Gastroesophageal sphincter (tissue), 4 donors: Measurements from ENCODE around the gene LRRC26. TPM values are rescaled to one million over a fixed set of nuclear protein-coding genes. Genes with fewer than 3 reads are reported as not detected.

Experiments used
- ATAC-seq: fragments of 150-250 bp; one replicate; pipeline ENCODE4 v1.9.1; 2016; ENCODE audit warnings: mild to moderate bottlenecking, moderate library complexity
- H3K27ac ChIP-seq, 4 donors: fragments of 200-600 bp; sonication (generic) in 3 of 4; 1 replicate in 3 of 4; 2 replicates in 1 of 4; pipeline ENCODE4 v1.5.1; 2016 to 2019
- H3K27me3 ChIP-seq: fragments of 200-600 bp; sonication (generic); one replicate; pipeline ENCODE4 v1.5.1; 2019
- H3K36me3 ChIP-seq, 2 donors: fragments of 200-600 bp; sonication (generic); one replicate each; pipeline ENCODE4 v1.5.1; 2019; ENCODE audit warnings: control low read depth in 1 of 2
- H3K4me1 ChIP-seq, 3 donors: fragments of 200-600 bp; sonication (generic); 1 replicate in 2 of 3; 2 replicates in 1 of 3; pipeline ENCODE4 v1.5.1; 2016 to 2019; ENCODE audit warnings: control low read depth in 2 of 3
- H3K4me3 ChIP-seq, 2 donors: fragments of 200-600 bp; sonication (generic); one replicate each; pipeline ENCODE4 v1.5.1; 2019; ENCODE audit warnings: mild to moderate bottlenecking in 1 of 2, moderate library complexity in 1 of 2
- H3K9me3 ChIP-seq, 3 donors: fragments of 200-600 bp; sonication (generic); one replicate each; pipeline ENCODE4 v1.5.1; 2017 to 2019; ENCODE audit warnings: control low read depth in 2 of 3
- EP300 ChIP-seq: sonication (generic); formaldehyde crosslinking; IDR thresholded peaks from one replicate; pipeline ENCODE4 v1.6.1; 2017; ENCODE audit warnings: antibody characterized with exemption, mild to moderate bottlenecking
- POLR2A ChIP-seq, 2 donors: fragments of 450-650 bp; IDR thresholded peaks; one replicate each; pipeline ENCODE4 v1.6.1; 2017; ENCODE audit warnings: antibody characterized with exemption in 2 of 2, mild to moderate bottlenecking in 2 of 2, moderate library complexity in 1 of 2
- POLR2AphosphoS5 ChIP-seq: sonication (generic); formaldehyde crosslinking; IDR thresholded peaks from one replicate; pipeline ENCODE4 v1.6.1; 2017; ENCODE audit warnings: antibody characterized with exemption
- WGBS, 2 donors: methylation state at CpG; one replicate each; pipeline ENCODE4 v1.1.5; 2018; ENCODE audit warnings: low coverage in 1 of 2; 5-methylcytosine and 5-hydroxymethylcytosine counted together
- total RNA-seq, 4 donors: library from RNA; depleted of rRNA; stranded (reverse); fragments of >200 nt; gene quantifications; one replicate each; pipeline ENCODE4 v1.1.0, GENCODE V29; 2016
- TF ChIP-seq, protein P1 (sequence below), 4 experiments: fragments of 200-600 bp in 2 of 4; fragments of 450-650 bp in 2 of 4; sonication (generic) in 1 of 4; IDR thresholded peaks; one replicate each; pipeline ENCODE4 v1.5.1; 2017 to 2019; ENCODE audit warnings: antibody characterized with exemption in 4 of 4, mild to moderate bottlenecking in 2 of 4, moderate library complexity in 2 of 4

LRRC26 gene
- total RNA-seq, 4 donors from 2014 or later: 7.7 TPM; not detected in 3

DNA sequence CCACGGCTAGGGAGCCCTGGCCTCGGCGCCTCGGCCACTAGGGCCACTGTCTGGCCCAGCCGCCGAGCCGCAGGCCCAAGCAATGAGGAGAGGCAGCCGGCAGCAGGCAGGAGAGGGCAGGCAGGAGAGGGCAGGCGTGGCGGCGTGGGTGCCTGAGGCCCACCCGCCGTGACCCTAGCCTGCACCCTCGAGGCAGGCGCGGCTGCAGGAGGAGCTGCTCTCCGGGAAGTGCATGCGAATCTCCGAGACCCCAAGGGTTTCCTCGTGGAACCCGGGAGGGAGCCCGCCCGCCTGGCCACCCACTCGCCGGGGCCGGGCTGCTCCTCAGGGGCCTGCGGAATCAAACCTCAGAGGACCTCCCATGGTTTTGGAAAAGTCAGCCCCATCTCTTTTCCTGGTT, 21.6 kb downstream of the LRRC26 start:
- 63% methylated on average over 10 of the region's 27 CpGs; no CpG with 5 or more reads in 1 of the 2 donors for WGBS, 2 donors

DNA sequence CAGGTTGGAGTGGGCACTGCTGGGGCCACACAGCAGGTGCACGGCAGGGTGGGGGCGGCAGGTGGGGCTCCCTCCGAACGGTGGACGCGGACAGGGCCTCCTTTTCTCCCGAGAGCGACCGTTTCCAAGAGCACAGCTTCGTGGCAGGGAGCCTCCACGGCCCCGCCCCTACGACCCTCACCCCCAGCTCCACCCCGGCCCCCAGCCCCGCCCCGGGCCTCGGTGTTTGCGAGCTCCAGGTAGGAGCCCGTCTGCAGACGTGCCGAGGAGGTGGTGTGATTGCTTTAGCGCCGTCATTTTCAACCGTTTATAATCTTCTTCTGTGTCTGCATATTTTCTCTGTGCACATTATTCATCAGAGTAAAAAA, 22.1 kb downstream of the LRRC26 start:
- H3K27me3 ChIP-seq: peaks cover 82% of the 10 kb centered on the region
- H3K4me3 ChIP-seq: no peak overlapping the region
- TF ChIP-seq POLR2A (IDR thresholded peaks at IDR 0.05): no peak
- TF ChIP-seq, protein P1, sequence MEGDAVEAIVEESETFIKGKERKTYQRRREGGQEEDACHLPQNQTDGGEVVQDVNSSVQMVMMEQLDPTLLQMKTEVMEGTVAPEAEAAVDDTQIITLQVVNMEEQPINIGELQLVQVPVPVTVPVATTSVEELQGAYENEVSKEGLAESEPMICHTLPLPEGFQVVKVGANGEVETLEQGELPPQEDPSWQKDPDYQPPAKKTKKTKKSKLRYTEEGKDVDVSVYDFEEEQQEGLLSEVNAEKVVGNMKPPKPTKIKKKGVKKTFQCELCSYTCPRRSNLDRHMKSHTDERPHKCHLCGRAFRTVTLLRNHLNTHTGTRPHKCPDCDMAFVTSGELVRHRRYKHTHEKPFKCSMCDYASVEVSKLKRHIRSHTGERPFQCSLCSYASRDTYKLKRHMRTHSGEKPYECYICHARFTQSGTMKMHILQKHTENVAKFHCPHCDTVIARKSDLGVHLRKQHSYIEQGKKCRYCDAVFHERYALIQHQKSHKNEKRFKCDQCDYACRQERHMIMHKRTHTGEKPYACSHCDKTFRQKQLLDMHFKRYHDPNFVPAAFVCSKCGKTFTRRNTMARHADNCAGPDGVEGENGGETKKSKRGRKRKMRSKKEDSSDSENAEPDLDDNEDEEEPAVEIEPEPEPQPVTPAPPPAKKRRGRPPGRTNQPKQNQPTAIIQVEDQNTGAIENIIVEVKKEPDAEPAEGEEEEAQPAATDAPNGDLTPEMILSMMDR (IDR thresholded peaks at IDR 0.05): no peak
- H3K36me3 ChIP-seq: no peaks in the 10 kb centered on the region
- no peak for ATAC-seq
- no peaks in the 10 kb centered on the region for H3K9me3 ChIP-seq
- no peaks in the 10 kb centered on the region for H3K4me1 ChIP-seq
- WGBS, 2 donors: 52% methylated on average over 6 of the region's 24 CpGs; no CpG with 5 or more reads in 1 of the 2 donors
- no peak overlapping the region for H3K27ac ChIP-seq

More for the DNA sequence above, 21.6 kb downstream of the LRRC26 start:
- no peaks in the 10 kb centered on the region for H3K9me3 ChIP-seq
- H3K36me3 ChIP-seq: no peaks in the 10 kb centered on the region
- TF ChIP-seq, protein P1 (IDR thresholded peaks at IDR 0.05): no peak
- TF ChIP-seq EP300 (no peak), POLR2AphosphoS5 (no peak), POLR2A (IDR thresholded peaks at IDR 0.05) (no peak)
- no peak for ATAC-seq
- H3K4me3 ChIP-seq: no peak overlapping the region
- H3K27ac ChIP-seq: no peak overlapping the region
- H3K4me1 ChIP-seq: no peaks in the 10 kb centered on the region
- H3K27me3 ChIP-seq: peaks cover 77% of the 10 kb centered on the region

DNA sequence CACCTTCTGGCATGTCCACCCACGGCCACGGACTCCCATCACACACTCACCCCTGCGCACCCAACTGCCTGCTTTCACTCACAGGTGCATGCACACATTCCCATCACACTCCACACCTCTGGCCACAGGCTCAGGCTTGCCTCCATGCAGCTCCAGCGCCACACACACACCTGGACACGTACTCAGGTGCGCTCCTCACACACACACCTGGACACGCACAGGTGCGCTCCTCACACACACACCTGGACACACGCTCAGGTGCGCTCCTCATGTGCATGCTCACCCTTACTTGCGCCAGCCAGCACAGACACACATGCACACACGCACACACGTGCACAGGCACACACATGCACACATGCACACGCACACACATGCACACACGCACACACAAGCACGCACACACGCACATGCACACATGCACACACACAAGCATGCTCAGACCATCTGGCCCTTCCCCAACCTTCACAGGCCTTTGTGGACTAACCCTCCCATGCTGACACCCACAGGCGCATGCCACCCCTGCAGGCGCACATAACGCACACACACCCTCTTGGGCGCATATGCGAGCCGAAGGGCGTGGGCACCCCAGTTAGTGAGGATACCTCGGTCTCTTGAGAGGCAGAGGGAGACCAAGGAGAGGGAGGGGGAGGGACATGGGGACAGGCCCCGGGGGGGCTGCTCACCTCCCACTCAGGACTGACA, 22.6 kb downstream of the LRRC26 start:
- H3K36me3 ChIP-seq: no peaks in the 10 kb centered on the region
- TF ChIP-seq POLR2A (IDR thresholded peaks at IDR 0.05) (no peak), EP300 (no peak), POLR2AphosphoS5 (no peak)
- TF ChIP-seq, protein P1 (IDR thresholded peaks at IDR 0.05): no peak
- no peaks in the 10 kb centered on the region for H3K4me1 ChIP-seq
- H3K9me3 ChIP-seq: no peaks in the 10 kb centered on the region
- H3K27ac ChIP-seq: no peak overlapping the region
- peaks cover 87% of the 10 kb centered on the region for H3K27me3 ChIP-seq
- H3K4me3 ChIP-seq: no peak overlapping the region
- WGBS, 2 donors: 91 to 97% methylated on average over 6 to 20 of the region's 26 CpGs
- ATAC-seq: no peak

DNA sequence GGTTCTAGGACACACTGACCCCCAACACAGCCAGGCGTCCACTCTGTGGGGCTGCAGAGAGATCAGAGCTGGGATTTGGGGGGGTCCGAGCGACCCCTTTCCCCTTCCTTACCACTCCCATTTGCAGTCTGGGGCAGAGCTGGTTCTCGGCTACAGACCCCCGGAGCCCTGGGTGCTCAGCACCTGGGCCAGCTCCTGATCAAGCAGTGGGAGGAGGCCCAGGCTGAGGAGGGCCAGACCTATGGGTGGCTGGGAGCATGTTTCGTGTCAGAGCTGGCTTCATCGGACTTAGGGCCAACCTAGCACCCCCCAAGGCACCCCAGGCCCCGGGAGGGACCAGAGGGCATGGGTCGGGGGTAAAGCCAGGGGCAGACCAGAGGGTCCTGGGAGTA, 23.3 kb downstream of the LRRC26 start:
- no peak for ATAC-seq
- WGBS, 2 donors: no CpG with 5 or more reads among the region's 9 CpGs
- no peaks in the 10 kb centered on the region for H3K9me3 ChIP-seq
- no peak overlapping the region for H3K27ac ChIP-seq
- H3K4me1 ChIP-seq: no peaks in the 10 kb centered on the region
- no peak overlapping the region for H3K4me3 ChIP-seq
- TF ChIP-seq POLR2AphosphoS5 (no peak), EP300 (no peak), POLR2A (IDR thresholded peaks at IDR 0.05) (no peak)
- TF ChIP-seq, protein P1 (IDR thresholded peaks at IDR 0.05): no peak
- no peaks in the 10 kb centered on the region for H3K36me3 ChIP-seq
- peaks cover 94% of the 10 kb centered on the region for H3K27me3 ChIP-seq
